HL-60 (cell line): ENCODE results near the gene PHLPP2.

Source experiments
- CTCF ChIP-seq: IDR thresholded peaks from one replicate; pipeline ENCODE4 v1.5.1; 2011; ENCODE audit warnings: low read length, control low read depth, inconsistent platforms; ENCODE audit not compliant: insufficient read depth
- POLR2AphosphoS5 ChIP-seq: IDR thresholded peaks from 2 replicates; pipeline ENCODE4 v1.6.1; 2012; ENCODE audit warnings: low read depth
- TF ChIP-seq, protein P1 (sequence below): IDR thresholded peaks from 2 replicates; pipeline ENCODE4 v1.6.1; 2012; ENCODE audit warnings: low read depth; ENCODE audit not compliant: insufficient replicate concordance

DNA sequence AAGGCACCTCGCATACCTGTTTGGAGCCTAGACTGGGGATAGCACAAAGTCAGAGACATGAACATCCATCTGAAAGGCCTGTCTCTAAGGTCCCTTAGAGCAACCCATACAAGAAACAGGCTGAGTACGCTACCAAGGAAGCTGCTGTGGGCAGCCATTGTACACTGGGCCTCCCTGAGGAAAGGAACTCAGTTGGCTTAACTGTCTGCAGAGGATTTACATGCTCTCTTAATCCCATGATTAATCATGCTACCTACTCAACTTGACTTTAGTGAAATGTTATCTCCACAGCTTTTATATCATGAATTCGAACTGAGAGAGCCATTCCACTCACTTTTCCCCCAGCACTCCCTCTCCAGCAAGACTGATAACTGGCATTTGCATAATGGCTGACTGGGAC lies 26.0 kb downstream of the PHLPP2 start:
- TF ChIP-seq CTCF = no peak
- no peak for TF ChIP-seq POLR2AphosphoS5
- TF ChIP-seq, protein P1, sequence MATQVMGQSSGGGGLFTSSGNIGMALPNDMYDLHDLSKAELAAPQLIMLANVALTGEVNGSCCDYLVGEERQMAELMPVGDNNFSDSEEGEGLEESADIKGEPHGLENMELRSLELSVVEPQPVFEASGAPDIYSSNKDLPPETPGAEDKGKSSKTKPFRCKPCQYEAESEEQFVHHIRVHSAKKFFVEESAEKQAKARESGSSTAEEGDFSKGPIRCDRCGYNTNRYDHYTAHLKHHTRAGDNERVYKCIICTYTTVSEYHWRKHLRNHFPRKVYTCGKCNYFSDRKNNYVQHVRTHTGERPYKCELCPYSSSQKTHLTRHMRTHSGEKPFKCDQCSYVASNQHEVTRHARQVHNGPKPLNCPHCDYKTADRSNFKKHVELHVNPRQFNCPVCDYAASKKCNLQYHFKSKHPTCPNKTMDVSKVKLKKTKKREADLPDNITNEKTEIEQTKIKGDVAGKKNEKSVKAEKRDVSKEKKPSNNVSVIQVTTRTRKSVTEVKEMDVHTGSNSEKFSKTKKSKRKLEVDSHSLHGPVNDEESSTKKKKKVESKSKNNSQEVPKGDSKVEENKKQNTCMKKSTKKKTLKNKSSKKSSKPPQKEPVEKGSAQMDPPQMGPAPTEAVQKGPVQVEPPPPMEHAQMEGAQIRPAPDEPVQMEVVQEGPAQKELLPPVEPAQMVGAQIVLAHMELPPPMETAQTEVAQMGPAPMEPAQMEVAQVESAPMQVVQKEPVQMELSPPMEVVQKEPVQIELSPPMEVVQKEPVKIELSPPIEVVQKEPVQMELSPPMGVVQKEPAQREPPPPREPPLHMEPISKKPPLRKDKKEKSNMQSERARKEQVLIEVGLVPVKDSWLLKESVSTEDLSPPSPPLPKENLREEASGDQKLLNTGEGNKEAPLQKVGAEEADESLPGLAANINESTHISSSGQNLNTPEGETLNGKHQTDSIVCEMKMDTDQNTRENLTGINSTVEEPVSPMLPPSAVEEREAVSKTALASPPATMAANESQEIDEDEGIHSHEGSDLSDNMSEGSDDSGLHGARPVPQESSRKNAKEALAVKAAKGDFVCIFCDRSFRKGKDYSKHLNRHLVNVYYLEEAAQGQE = no peak
